ENCODE measurements around the gene ZNF302.
"Not testable (repeated sequence)": the region's sequence is repeated elsewhere in the genome, so short reads cannot be mapped to it uniquely, and the experiment has no call there.

Gene ZNF302

GRCh38 chr19:34671972-34672371 is 5.5 kb upstream of the ZNF302 start:
- DNase-seq (ENCODE audit: low read depth, low spot score) = no peak

GRCh38 chr19:34673590-34673989 is 3.9 kb upstream of the ZNF302 start:
- no peak for DNase-seq (ENCODE audit: low read depth, low spot score)

- no peak for DNase-seq (ENCODE audit: low read depth, low spot score)
Observed at GRCh38 chr19:34675250-34675649, 2.2 kb upstream of the ZNF302 start.

GRCh38 chr19:34675919-34676318 is 1.6 kb upstream of the ZNF302 start:
- no peak for DNase-seq (ENCODE audit: low read depth, low spot score)

- DNase-seq (ENCODE audit: low read depth, low spot score) = peak; percentile 57
Observed at GRCh38 chr19:34676697-34677385, 637 bp upstream of the ZNF302 start, which contains the start of gene SCGB2B2. Gene SCGB2B2 (minus strand): TSS chr19:34677159. CDS start chr19:34594563, 82,596 bp downstream.

GRCh38 chr19:34678085-34678412 is 571 bp downstream of the ZNF302 start:
- no peak for DNase-seq (ENCODE audit: low read depth, low spot score)

GRCh38 chr19:34678421-34678820 is 943 bp downstream of the ZNF302 start:
- DNase-seq (ENCODE audit: low read depth, low spot score) = no peak

GRCh38 chr19:34681478-34681877 is 4.0 kb downstream of the ZNF302 start:
- DNase-seq (ENCODE audit: low read depth, low spot score) = no peak

GRCh38 chr19:34685266-34685665 is 7.8 kb downstream of the ZNF302 start:
- not testable (repeated sequence) for DNase-seq (ENCODE audit: low read depth, low spot score)

GRCh38 chr19:34686455-34686854 is 9.0 kb downstream of the ZNF302 start:
- DNase-seq (ENCODE audit: low read depth, low spot score) = no peak

GRCh38 chr19:34687348-34687747 is 9.9 kb downstream of the ZNF302 start:
- no peak for DNase-seq (ENCODE audit: low read depth, low spot score)

- DNase-seq (ENCODE audit: low read depth, low spot score) = no peak
Observed at GRCh38 chr19:34688592-34688991, 11.1 kb downstream of the ZNF302 start.

- DNase-seq (ENCODE audit: low read depth, low spot score) = no peak
Observed at GRCh38 chr19:34690372-34690771, 12.9 kb downstream of the ZNF302 start.

GRCh38 chr19:34692549-34692948 is 15.1 kb downstream of the ZNF302 start:
- DNase-seq (ENCODE audit: low read depth, low spot score) = no peak

- DNase-seq (ENCODE audit: low read depth, low spot score) = no peak
Observed at GRCh38 chr19:34707661-34708060, 30.2 kb downstream of the ZNF302 start.

GRCh38 chr19:34711890-34712289 is 34.4 kb downstream of the ZNF302 start:
- DNase-seq (ENCODE audit: low read depth, low spot score) = peak; percentile 63

- DNase-seq (ENCODE audit: low read depth, low spot score) = peak; percentile 68
Observed at GRCh38 chr19:34712395-34713261, 35.1 kb downstream of the ZNF302 start.

GRCh38 chr19:34713262-34713637 is 35.8 kb downstream of the ZNF302 start:
- no peak for DNase-seq (ENCODE audit: low read depth, low spot score)

GRCh38 chr19:34715357-34715756 is 37.9 kb downstream of the ZNF302 start:
- no peak for DNase-seq (ENCODE audit: low read depth, low spot score)

GRCh38 chr19:34722353-34722752 is 44.9 kb downstream of the ZNF302 start:
- no peak for DNase-seq (ENCODE audit: low read depth, low spot score)

- no peak for DNase-seq (ENCODE audit: low read depth, low spot score)
Observed at GRCh38 chr19:34725400-34725799, 47.9 kb downstream of the ZNF302 start.

- no peak for DNase-seq (ENCODE audit: low read depth, low spot score)
Observed at GRCh38 chr19:34731019-34731829, 53.7 kb downstream of the ZNF302 start.

All from iPS DF 19.7 (cell line).